ENCODE data around the gene GCA. TPM values are rescaled to one million over a fixed set of nuclear protein-coding genes. Genes with fewer than 3 reads are reported as not detected.

The GCA gene
- total RNA-seq, 5 donors from 2014 or later (not counting 1 experiment from before 2014, with no cell fraction given), result 6.5 to 12.8 (median 10.0) TPM

GRCh38 chr2:162365392-162365791 lies 21.5 kb downstream of the GCA start:
- no peaks in the 10 kb centered on the region for H3K4me1 ChIP-seq (ENCODE audit: control insufficient read depth in 1 of 2, extremely low read depth in 1 of 2, insufficient read depth in 2 of 2, low read length in 2 of 2)
- H3K27ac ChIP-seq (ENCODE audit: low read length), result no peak overlapping the region
- ATAC-seq (replicated peaks in 1 of 4) (no peak), DNase-seq (no peak)
- Mint-ChIP-seq H3K9me3 (no peaks in the 10 kb centered on the region), H3K36me3 (peaks cover 6% of the 10 kb centered on the region), H3K4me3 (no peak overlapping the region), H3K27me3 (no peaks in the 10 kb centered on the region), H3K27ac (no peak overlapping the region), H3K4me1 (no peaks in the 10 kb centered on the region)
- WGBS (ENCODE audit: insufficient coverage), result no CpG with 5 or more reads among the region's 2 CpGs
- CTCF ChIA-PET, result no interaction called here
- no peaks in the 10 kb centered on the region for H3K9me3 ChIP-seq
- no peaks in the 10 kb centered on the region for H3K36me3 ChIP-seq (ENCODE audit: control insufficient read depth in 2 of 2, extremely low read depth in 1 of 2, insufficient read depth in 1 of 2, low read length in 1 of 2)
- H3K4me3 ChIP-seq (ENCODE audit: control insufficient read depth in 1 of 2, extremely low read depth in 1 of 2, low read length in 1 of 2), result no peak overlapping the region
- no peaks in the 10 kb centered on the region for H3K27me3 ChIP-seq (replicated peaks in 1 of 2; ENCODE audit: control insufficient read depth in 2 of 2, extremely low read depth in 1 of 2, insufficient read depth in 2 of 2, low read length in 1 of 2)
- POLR2A ChIA-PET, result no interaction called here

GRCh38 chr2:162368494-162368893 lies 24.6 kb downstream of the GCA start:
- no peaks in the 10 kb centered on the region for H3K9me3 Mint-ChIP-seq
- H3K36me3 Mint-ChIP-seq, result no peaks in the 10 kb centered on the region
- H3K27me3 Mint-ChIP-seq, result peaks cover 0 to 3% of the 10 kb centered on the region in 2 donors
- no peak for ATAC-seq (replicated peaks in 1 of 4)
- Histone ChIP-seq H3K4me1 (ENCODE audit: control insufficient read depth in 1 of 2, extremely low read depth in 1 of 2, insufficient read depth in 2 of 2, low read length in 2 of 2) (no peaks in the 10 kb centered on the region), H3K9me3 (no peaks in the 10 kb centered on the region), H3K27ac (ENCODE audit: low read length) (no peak overlapping the region), H3K4me3 (ENCODE audit: control insufficient read depth in 1 of 2, extremely low read depth in 1 of 2, low read length in 1 of 2) (no peak overlapping the region), H3K27me3 (replicated peaks in 1 of 2; ENCODE audit: control insufficient read depth in 2 of 2, extremely low read depth in 1 of 2, insufficient read depth in 2 of 2, low read length in 1 of 2) (no peaks in the 10 kb centered on the region), H3K36me3 (ENCODE audit: control insufficient read depth in 2 of 2, extremely low read depth in 1 of 2, insufficient read depth in 1 of 2, low read length in 1 of 2) (no peaks in the 10 kb centered on the region)
- no peak overlapping the region for H3K27ac Mint-ChIP-seq
- WGBS (ENCODE audit: insufficient coverage), result no CpG with 5 or more reads among the region's 1 CpG
- H3K4me3 Mint-ChIP-seq, result no peak overlapping the region
- CTCF ChIA-PET, result no interaction called here
- POLR2A ChIA-PET, result no interaction called here
- DNase-seq, result no peak
- H3K4me1 Mint-ChIP-seq, result no peaks in the 10 kb centered on the region

- Histone ChIP-seq H3K4me1 (ENCODE audit: control insufficient read depth in 1 of 2, extremely low read depth in 1 of 2, insufficient read depth in 2 of 2, low read length in 2 of 2) (no peaks in the 10 kb centered on the region), H3K36me3 (ENCODE audit: control insufficient read depth in 2 of 2, extremely low read depth in 1 of 2, insufficient read depth in 1 of 2, low read length in 1 of 2) (no peaks in the 10 kb centered on the region), H3K27me3 (replicated peaks in 1 of 2; ENCODE audit: control insufficient read depth in 2 of 2, extremely low read depth in 1 of 2, insufficient read depth in 2 of 2, low read length in 1 of 2) (no peaks in the 10 kb centered on the region), H3K4me3 (ENCODE audit: control insufficient read depth in 1 of 2, extremely low read depth in 1 of 2, low read length in 1 of 2) (no peak overlapping the region), H3K9me3 (no peaks in the 10 kb centered on the region), H3K27ac (ENCODE audit: low read length) (no peak overlapping the region)
- Mint-ChIP-seq H3K4me1 (no peaks in the 10 kb centered on the region), H3K36me3 (no peaks in the 10 kb centered on the region), H3K4me3 (no peak overlapping the region), H3K9me3 (no peaks in the 10 kb centered on the region), H3K27ac (no peak overlapping the region), H3K27me3 (peaks cover 0 to 3% of the 10 kb centered on the region in 2 donors)
- ATAC-seq (replicated peaks in 1 of 4), result no peak
- ChIA-PET POLR2A (no interaction called here), CTCF (no interaction called here)
- no peak for DNase-seq
- 100% methylated on average over 1 of the region's 1 CpG for WGBS (ENCODE audit: insufficient coverage)
Observed at GRCh38 chr2:162369551-162369950, 25.6 kb downstream of the GCA start.

GRCh38 chr2:162370931-162371330 lies 27.0 kb downstream of the GCA start:
- ChIA-PET POLR2A (no interaction called here), CTCF (no interaction called here)
- no peaks in the 10 kb centered on the region for H3K36me3 ChIP-seq (ENCODE audit: control insufficient read depth in 2 of 2, extremely low read depth in 1 of 2, insufficient read depth in 1 of 2, low read length in 1 of 2)
- H3K4me3 ChIP-seq (ENCODE audit: control insufficient read depth in 1 of 2, extremely low read depth in 1 of 2, low read length in 1 of 2), result no peak overlapping the region
- no peak overlapping the region for H3K27ac ChIP-seq (ENCODE audit: low read length)
- no peaks in the 10 kb centered on the region for H3K27me3 ChIP-seq (replicated peaks in 1 of 2; ENCODE audit: control insufficient read depth in 2 of 2, extremely low read depth in 1 of 2, insufficient read depth in 2 of 2, low read length in 1 of 2)
- peaks cover 0 to 3% of the 10 kb centered on the region in 2 donors for H3K27me3 Mint-ChIP-seq
- ATAC-seq (replicated peaks in 1 of 4) (no peak), DNase-seq (no peak)
- H3K36me3 Mint-ChIP-seq, result no peaks in the 10 kb centered on the region
- H3K4me1 ChIP-seq (ENCODE audit: control insufficient read depth in 1 of 2, extremely low read depth in 1 of 2, insufficient read depth in 2 of 2, low read length in 2 of 2), result no peaks in the 10 kb centered on the region
- H3K27ac Mint-ChIP-seq, result no peak overlapping the region
- no CpG with 5 or more reads among the region's 3 CpGs for WGBS (ENCODE audit: insufficient coverage)
- H3K4me3 Mint-ChIP-seq, result no peak overlapping the region
- H3K9me3 Mint-ChIP-seq, result no peaks in the 10 kb centered on the region
- no peaks in the 10 kb centered on the region for H3K9me3 ChIP-seq
- no peaks in the 10 kb centered on the region for H3K4me1 Mint-ChIP-seq

- Mint-ChIP-seq H3K27ac (no peak overlapping the region), H3K4me1 (no peaks in the 10 kb centered on the region), H3K27me3 (peaks cover 3 to 4% of the 10 kb centered on the region in 2 donors), H3K9me3 (no peaks in the 10 kb centered on the region), H3K36me3 (no peaks in the 10 kb centered on the region), H3K4me3 (no peak overlapping the region)
- ChIA-PET CTCF (no interaction called here), POLR2A (no interaction called here)
- Histone ChIP-seq H3K4me3 (ENCODE audit: control insufficient read depth in 1 of 2, extremely low read depth in 1 of 2, low read length in 1 of 2) (no peak overlapping the region), H3K27ac (ENCODE audit: low read length) (no peak overlapping the region), H3K27me3 (replicated peaks in 1 of 2; ENCODE audit: control insufficient read depth in 2 of 2, extremely low read depth in 1 of 2, insufficient read depth in 2 of 2, low read length in 1 of 2) (no peaks in the 10 kb centered on the region), H3K9me3 (no peaks in the 10 kb centered on the region), H3K36me3 (ENCODE audit: control insufficient read depth in 2 of 2, extremely low read depth in 1 of 2, insufficient read depth in 1 of 2, low read length in 1 of 2) (no peaks in the 10 kb centered on the region), H3K4me1 (ENCODE audit: control insufficient read depth in 1 of 2, extremely low read depth in 1 of 2, insufficient read depth in 2 of 2, low read length in 2 of 2) (no peaks in the 10 kb centered on the region)
- ATAC-seq (replicated peaks in 1 of 4), result no peak
- DNase-seq, result no peak
Observed at GRCh38 chr2:162372818-162373217, 28.9 kb downstream of the GCA start.

- Histone ChIP-seq H3K36me3 (ENCODE audit: control insufficient read depth in 2 of 2, extremely low read depth in 1 of 2, insufficient read depth in 1 of 2, low read length in 1 of 2) (no peaks in the 10 kb centered on the region), H3K4me3 (ENCODE audit: control insufficient read depth in 1 of 2, extremely low read depth in 1 of 2, low read length in 1 of 2) (no peak overlapping the region), H3K4me1 (ENCODE audit: control insufficient read depth in 1 of 2, extremely low read depth in 1 of 2, insufficient read depth in 2 of 2, low read length in 2 of 2) (no peaks in the 10 kb centered on the region), H3K27me3 (replicated peaks in 1 of 2; ENCODE audit: control insufficient read depth in 2 of 2, extremely low read depth in 1 of 2, insufficient read depth in 2 of 2, low read length in 1 of 2) (peaks cover 0 to 3% of the 10 kb centered on the region in 2 experiments), H3K9me3 (no peaks in the 10 kb centered on the region), H3K27ac (ENCODE audit: low read length) (no peak overlapping the region)
- POLR2A ChIA-PET, result no interaction called here
- 82% methylated on average over 9 of the region's 12 CpGs for WGBS (ENCODE audit: insufficient coverage)
- H3K27ac Mint-ChIP-seq, result no peak overlapping the region
- no peaks in the 10 kb centered on the region for H3K9me3 Mint-ChIP-seq
- ATAC-seq (replicated peaks in 1 of 4), result no peak
- H3K36me3 Mint-ChIP-seq, result no peaks in the 10 kb centered on the region
- no peaks in the 10 kb centered on the region for H3K4me1 Mint-ChIP-seq
- CTCF ChIA-PET, result no interaction called here
- peak overlapping the region; percentile 40 to 59 (median 49) for H3K4me3 Mint-ChIP-seq
- no peak for DNase-seq
- H3K27me3 Mint-ChIP-seq, result peaks cover 15 to 28% of the 10 kb centered on the region in 2 donors
Observed at GRCh38 chr2:162379719-162380580, 36.0 kb downstream of the GCA start.

GRCh38 chr2:162381851-162382250 lies 37.9 kb downstream of the GCA start:
- H3K4me1 Mint-ChIP-seq, result no peaks in the 10 kb centered on the region
- H3K27ac Mint-ChIP-seq, result no peak overlapping the region
- H3K27ac ChIP-seq (ENCODE audit: low read length), result no peak overlapping the region
- WGBS (ENCODE audit: insufficient coverage), result no CpG with 5 or more reads among the region's 4 CpGs
- DNase-seq (no peak), ATAC-seq (replicated peaks in 1 of 4) (no peak)
- no peaks in the 10 kb centered on the region for H3K4me1 ChIP-seq (ENCODE audit: control insufficient read depth in 1 of 2, extremely low read depth in 1 of 2, insufficient read depth in 2 of 2, low read length in 2 of 2)
- H3K4me3 ChIP-seq (ENCODE audit: control insufficient read depth in 1 of 2, extremely low read depth in 1 of 2, low read length in 1 of 2), result no peak overlapping the region
- POLR2A ChIA-PET, result no interaction called here
- no peak overlapping the region for H3K4me3 Mint-ChIP-seq
- H3K27me3 Mint-ChIP-seq, result peaks cover 18 to 27% of the 10 kb centered on the region in 2 donors
- CTCF ChIA-PET, result no interaction called here
- H3K9me3 Mint-ChIP-seq, result no peaks in the 10 kb centered on the region
- H3K36me3 Mint-ChIP-seq, result no peaks in the 10 kb centered on the region
- peaks cover 0 to 3% of the 10 kb centered on the region in 2 experiments for H3K27me3 ChIP-seq (replicated peaks in 1 of 2; ENCODE audit: control insufficient read depth in 2 of 2, extremely low read depth in 1 of 2, insufficient read depth in 2 of 2, low read length in 1 of 2)
- no peaks in the 10 kb centered on the region for H3K9me3 ChIP-seq
- H3K36me3 ChIP-seq (ENCODE audit: control insufficient read depth in 2 of 2, extremely low read depth in 1 of 2, insufficient read depth in 1 of 2, low read length in 1 of 2), result no peaks in the 10 kb centered on the region
